GM23248 (cell line): Measurements from ENCODE around the gene SGMS1.

ENCODE experiments used
- EZH2 ChIP-seq: fragments of 200-600 bp; sonication (generic); IDR thresholded peaks from 2 replicates; pipeline ENCODE4 v1.6.1; 2018; ENCODE audit warnings: antibody characterized with exemption, mild to moderate bottlenecking; ENCODE audit not compliant: insufficient read depth, poor library complexity, severe bottlenecking
- EZH2phosphoT487 ChIP-seq: fragments of 200-600 bp; sonication (generic); IDR thresholded peaks from 2 replicates; pipeline ENCODE4 v1.6.1; 2018; ENCODE audit warnings: antibody characterized with exemption, moderate library complexity, mild to moderate bottlenecking, low read depth; ENCODE audit not compliant: insufficient read depth

DNA sequence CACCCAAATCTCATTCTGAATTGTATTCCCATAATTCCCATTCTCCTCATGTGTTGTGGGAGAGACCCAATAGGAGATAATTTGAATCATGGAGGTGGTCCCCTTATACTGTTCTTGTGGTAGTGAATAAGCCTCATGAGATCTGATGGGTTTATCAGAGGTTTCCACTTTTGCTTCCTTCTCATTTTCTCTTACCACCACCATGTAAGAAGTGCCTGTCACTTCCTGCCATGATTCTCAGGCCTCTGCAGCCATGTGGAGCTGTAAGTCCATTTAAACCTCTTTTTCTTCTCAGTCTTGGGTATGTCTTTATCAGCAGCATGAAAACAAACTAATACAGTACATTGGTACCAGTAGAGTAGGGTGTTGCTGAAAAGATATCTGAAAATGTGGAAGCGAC, 274.2 kb downstream of the SGMS1 start:
- TF ChIP-seq EZH2 (no peak), EZH2phosphoT487 (no peak)
